Neural crest cell (in vitro differentiated cells): ENCODE results near the gene MADCAM1. TPM values are rescaled to one million over a fixed set of nuclear protein-coding genes. Genes with fewer than 3 reads are reported as not detected.

Experiments used
- DNase-seq: peaks from one replicate; pipeline ENCODE4 v3.0.0; 2021; ENCODE audit warnings: low read depth, mixed read lengths, low spot score
- H3K27ac Mint-ChIP-seq: one replicate; pipeline ENCODE4 v1.8.0; 2021; ENCODE audit warnings: mild to moderate bottlenecking, mixed read lengths; ENCODE audit not compliant: unreplicated experiment
- H3K27me3 Mint-ChIP-seq: 2 replicates; pipeline ENCODE4 v1.8.0; 2021; ENCODE audit warnings: low read depth, mild to moderate bottlenecking, mixed read lengths
- H3K36me3 Mint-ChIP-seq: 2 replicates; pipeline ENCODE4 v1.8.0; 2021; ENCODE audit warnings: low read depth, mild to moderate bottlenecking, mixed read lengths
- H3K4me1 Mint-ChIP-seq: 2 replicates; pipeline ENCODE4 v1.8.0; 2021; ENCODE audit warnings: mixed read lengths
- H3K4me3 Mint-ChIP-seq: one replicate; pipeline ENCODE4 v1.8.0; 2021; ENCODE audit warnings: mild to moderate bottlenecking, mixed read lengths
- H3K9me3 Mint-ChIP-seq: 2 replicates; pipeline ENCODE4 v1.8.0; 2021; ENCODE audit warnings: mixed read lengths
- CTCF ChIP-seq: fragments of 200-600 bp; sonication (generic); conservative IDR thresholded peaks from 2 replicates; pipeline ENCODE4 v1.5.0; 2021; ENCODE audit warnings: antibody characterized with exemption, mild to moderate bottlenecking
- total RNA-seq: library from RNA; stranded (reverse); gene quantifications from 2 replicates; pipeline ENCODE4 v1.2.1, GENCODE V29; 2021

The MADCAM1 gene
- total RNA-seq, 1 donor from 2014 or later: 0.75 TPM

- Mint-ChIP-seq H3K9me3 (no peaks in the 10 kb centered on the region), H3K27ac (no peak overlapping the region), H3K4me1 (peaks cover 9% of the 10 kb centered on the region), H3K36me3 (no peaks in the 10 kb centered on the region), H3K4me3 (peak overlapping the region; percentile 19), H3K27me3 (peaks cover 9% of the 10 kb centered on the region)
- TF ChIP-seq CTCF: no peak
- no peak for DNase-seq
Measured at GRCh38 chr19:525857-526419, 29.7 kb downstream of the MADCAM1 start.

GRCh38 chr19:530134-531008, 34.1 kb downstream of the MADCAM1 start:
- TF ChIP-seq CTCF: no peak
- Mint-ChIP-seq H3K27me3 (peaks cover 8% of the 10 kb centered on the region), H3K4me1 (peaks cover 13% of the 10 kb centered on the region), H3K9me3 (no peaks in the 10 kb centered on the region), H3K4me3 (peak overlapping the region; percentile 91), H3K36me3 (no peaks in the 10 kb centered on the region), H3K27ac (peak overlapping the region; percentile 43)
- DNase-seq: no peak

GRCh38 chr19:531009-531752, 34.9 kb downstream of the MADCAM1 start:
- Mint-ChIP-seq H3K27me3 (peaks cover 3% of the 10 kb centered on the region), H3K27ac (no peak overlapping the region), H3K4me1 (peaks cover 10% of the 10 kb centered on the region), H3K4me3 (peak overlapping the region; percentile 91), H3K9me3 (no peaks in the 10 kb centered on the region), H3K36me3 (no peaks in the 10 kb centered on the region)
- TF ChIP-seq CTCF: peak; percentile 11
- DNase-seq: peak; percentile 84

DNA sequence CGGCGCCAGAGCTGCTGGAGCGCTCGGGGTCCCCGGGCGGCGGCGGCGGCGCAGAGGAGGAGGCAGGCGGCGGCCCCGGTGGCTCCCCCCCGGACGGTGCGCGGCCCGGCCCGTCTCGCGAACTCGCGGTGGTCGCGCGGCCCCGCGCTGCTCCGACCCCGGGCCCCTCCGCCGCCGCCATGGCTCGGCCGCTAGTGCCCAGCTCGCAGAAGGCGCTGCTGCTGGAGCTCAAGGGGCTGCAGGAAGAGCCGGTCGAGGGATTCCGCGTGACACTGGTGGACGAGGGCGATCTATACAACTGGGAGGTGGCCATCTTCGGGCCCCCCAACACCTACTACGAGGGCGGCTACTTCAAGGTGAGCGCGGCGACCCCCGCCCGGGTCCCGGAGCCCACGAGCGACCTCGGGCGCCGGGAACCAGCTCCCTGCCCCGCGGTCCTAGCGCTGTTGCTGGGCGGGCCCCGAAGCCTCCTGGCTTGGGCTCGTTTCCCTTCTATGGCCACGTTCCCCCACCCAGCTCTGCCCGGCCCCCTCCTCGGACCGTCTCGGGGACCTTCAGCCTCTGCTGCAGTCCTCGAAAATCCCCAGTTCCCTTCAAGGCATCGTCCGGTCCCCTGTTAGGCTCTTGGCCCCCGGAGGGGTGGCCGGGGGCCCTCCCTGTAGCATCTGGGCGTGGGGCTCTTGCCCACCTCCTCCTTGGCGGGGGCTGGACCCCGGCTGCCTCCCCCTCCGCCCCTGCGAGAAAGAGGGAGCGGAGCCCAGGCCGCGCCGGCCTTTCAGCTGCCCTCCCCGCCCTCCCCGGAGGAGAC, 35.7 kb downstream of the MADCAM1 start, which contains the start of gene CDC34:
Gene CDC34, plus strand, starts transcription at position 8 of the 808 bp plus-strand sequence. Its CDS starts 172 bp downstream, at position 180.
- Mint-ChIP-seq H3K4me1 (peaks cover 10% of the 10 kb centered on the region), H3K36me3 (no peaks in the 10 kb centered on the region), H3K9me3 (no peaks in the 10 kb centered on the region), H3K4me3 (peak within 1 kb of the TSS; percentile 91), H3K27ac (peak within 1 kb of the TSS; percentile 75), H3K27me3 (no peaks in the 10 kb centered on the region)
- DNase-seq: no peak
- no peak for TF ChIP-seq CTCF
